HG03039 (cell line): ENCODE data around the gene PIGM.

ENCODE experiments used
- ATAC-seq: cut with Tn5 transposase; IDR thresholded peaks from one replicate; pipeline ENCODE4 v1.9.1; 2021; ENCODE audit warnings: mild to moderate bottlenecking, moderate library complexity; ENCODE audit not compliant: unreplicated experiment

Gene PIGM

GRCh38 chr1:160022330-160023310 is 9.2 kb downstream of the PIGM start:
- no peak for ATAC-seq

- no peak for ATAC-seq
Observed at GRCh38 chr1:160021376-160022074, 10.3 kb downstream of the PIGM start.

GRCh38 chr1:160020196-160020595 is 11.6 kb downstream of the PIGM start:
- ATAC-seq, result no peak

GRCh38 chr1:160018900-160019299 is 12.9 kb downstream of the PIGM start:
- no peak for ATAC-seq

- ATAC-seq, result no peak
Observed at GRCh38 chr1:160018347-160018746, 13.4 kb downstream of the PIGM start.

- no peak for ATAC-seq
Observed at GRCh38 chr1:160017592-160017991, 14.2 kb downstream of the PIGM start.

- no peak for ATAC-seq
Observed at GRCh38 chr1:160011781-160012180, 20.0 kb downstream of the PIGM start.

GRCh38 chr1:160009801-160010200 is 22.0 kb downstream of the PIGM start:
- ATAC-seq, result no peak

- no peak for ATAC-seq
Observed at GRCh38 chr1:160009081-160009480, 22.7 kb downstream of the PIGM start.

- ATAC-seq, result no peak
Observed at GRCh38 chr1:160007577-160008200, 24.1 kb downstream of the PIGM start.

GRCh38 chr1:160006312-160006940 is 25.4 kb downstream of the PIGM start:
- ATAC-seq, result no peak

GRCh38 chr1:160005070-160005469 is 26.7 kb downstream of the PIGM start:
- ATAC-seq, result no peak

- no peak for ATAC-seq
Observed at GRCh38 chr1:160004425-160004824, 27.4 kb downstream of the PIGM start.

- no peak for ATAC-seq
Observed at GRCh38 chr1:160004001-160004400, 27.8 kb downstream of the PIGM start.

- ATAC-seq, result no peak
Observed at GRCh38 chr1:160001440-160001839, 30.4 kb downstream of the PIGM start.

- no peak for ATAC-seq
Observed at GRCh38 chr1:159999204-159999603, 32.6 kb downstream of the PIGM start.

GRCh38 chr1:159996653-159997052 is 35.1 kb downstream of the PIGM start:
- no peak for ATAC-seq

- no peak for ATAC-seq
Observed at GRCh38 chr1:159994896-159995295, 36.9 kb downstream of the PIGM start.

GRCh38 chr1:159993911-159994310 is 37.9 kb downstream of the PIGM start:
- ATAC-seq, result no peak

- ATAC-seq, result no peak
Observed at GRCh38 chr1:159992161-159992560, 39.6 kb downstream of the PIGM start.

- no peak for ATAC-seq
Observed at GRCh38 chr1:159991513-159991912, 40.3 kb downstream of the PIGM start.
